IMR-90 (cell line): ENCODE data around the gene NKD1. TPM values are rescaled to one million over a fixed set of nuclear protein-coding genes. Genes with fewer than 3 reads are reported as not detected.

Source experiments
- ATAC-seq: fragments of 200-7000 bp; cut with Tn5 transposase; 2 replicates; pipeline ENCODE4 v1.9.1; 2020; ENCODE audit warnings: low read depth, mild to moderate bottlenecking, moderate library complexity
- BruUV-seq: library from RNA; stranded (reverse); fragments of 400-500 nt; replicated peaks from 2 replicates; lab custom pipeline; 2021; lab: Mats Ljungman, UMichigan
- CTCF ChIA-PET: fragments of 300-600 bp; formaldehyde crosslinking; extraction: SDS; loops from one replicate; lab custom pipeline; 2021; ENCODE audit warnings: antibody characterized with exemption; lab: Yijun Ruan, JAX
- POLR2A ChIA-PET: fragments of 300-600 bp; sonication (Branson Sonifier 250); formaldehyde crosslinking; loops from one replicate; lab custom pipeline; 2022; ENCODE audit warnings: antibody characterized with exemption; ENCODE audit not compliant: unreplicated experiment; lab: Charles Lee
- DNase-seq: peaks from one replicate; pipeline ENCODE4 v3.0.0; 2013
- H2AFZ ChIP-seq: replicated peaks from 2 replicates; pipeline ENCODE3; 2013; ENCODE audit warnings: low read length, mild to moderate bottlenecking; ENCODE audit not compliant: poor library complexity
- H2AK5ac ChIP-seq: 2 replicates; pipeline ENCODE4 v1.6.1; 2013; ENCODE audit warnings: low read depth, low read length, inconsistent platforms
- H2AK9ac ChIP-seq: replicated peaks from 2 replicates; pipeline ENCODE3; 2013; ENCODE audit warnings: mild to moderate bottlenecking, low read depth, low read length, moderate library complexity; ENCODE audit not compliant: poor library complexity
- H2BK120ac ChIP-seq: 2 replicates; pipeline ENCODE4 v1.6.1; 2013; ENCODE audit warnings: low read depth, low read length, inconsistent platforms
- H2BK15ac ChIP-seq: 3 replicates; pipeline ENCODE4 v1.6.1; 2013; ENCODE audit warnings: low read depth, low read length, inconsistent platforms
- H2BK20ac ChIP-seq: 2 replicates; pipeline ENCODE4 v1.6.1; 2013; ENCODE audit warnings: low read depth, mild to moderate bottlenecking, inconsistent platforms, low read length, moderate library complexity
- H2BK5ac ChIP-seq: 2 replicates; pipeline ENCODE4 v1.6.1; 2013; ENCODE audit warnings: mild to moderate bottlenecking, low read depth, low read length, inconsistent platforms; ENCODE audit not compliant: poor library complexity, severe bottlenecking
- H3K14ac ChIP-seq: replicated peaks from 2 replicates; pipeline ENCODE4 v1.6.1; 2013; ENCODE audit warnings: low read depth, low read length, inconsistent platforms
- H3K18ac ChIP-seq: 2 replicates; pipeline ENCODE4 v1.6.1; 2013; ENCODE audit warnings: low read depth, low read length, control low read depth
- H3K23ac ChIP-seq: 2 replicates; pipeline ENCODE4 v1.6.1; 2013; ENCODE audit warnings: low read depth, low read length, inconsistent platforms
- H3K27ac ChIP-seq: 2 replicates; pipeline ENCODE4 v1.5.1; 2013; ENCODE audit warnings: mild to moderate bottlenecking, control low read depth, low read length; ENCODE audit not compliant: insufficient read depth
- H3K27me3 ChIP-seq: 2 replicates; pipeline ENCODE4 v1.6.1; 2013; ENCODE audit warnings: low read length; ENCODE audit not compliant: control insufficient read depth, insufficient read depth
- H3K36me3 ChIP-seq: 2 replicates; pipeline ENCODE4 v1.6.1; 2013; ENCODE audit warnings: low read length, mixed read lengths; ENCODE audit not compliant: control insufficient read depth, insufficient read depth
- H3K4ac ChIP-seq: 2 replicates; pipeline ENCODE4 v1.6.1; 2013; ENCODE audit warnings: low read depth, low read length, inconsistent platforms
- H3K4me1 ChIP-seq: 2 replicates; pipeline ENCODE4 v1.6.1; 2013; ENCODE audit warnings: low read length, mixed read lengths; ENCODE audit not compliant: control insufficient read depth, insufficient read depth
- H3K4me2 ChIP-seq: 2 replicates; pipeline ENCODE4 v1.6.1; 2013; ENCODE audit warnings: low read depth, mild to moderate bottlenecking, control low read depth, low read length, moderate library complexity
- H3K4me3 ChIP-seq: 2 replicates; pipeline ENCODE4 v1.5.1; 2013; ENCODE audit warnings: low read depth, mild to moderate bottlenecking, control low read depth, low read length, moderate library complexity; ENCODE audit not compliant: insufficient read depth
- H3K56ac ChIP-seq: 2 replicates; pipeline ENCODE4 v1.6.1; 2013; ENCODE audit warnings: low read length, inconsistent platforms; ENCODE audit not compliant: insufficient read depth; ENCODE audit errors: extremely low read depth
- H3K79me1 ChIP-seq, 2 experiments: 2 replicates each; pipeline ENCODE4 v1.6.1; 2013; ENCODE audit warnings: low read length in 2 of 2, inconsistent platforms in 1 of 2, low read depth in 1 of 2
- H3K9ac ChIP-seq: 2 replicates; pipeline ENCODE4 v1.6.1; 2013; ENCODE audit warnings: low read depth, low read length, control low read depth
- H3K9me1 ChIP-seq: 2 replicates; pipeline ENCODE4 v1.6.1; 2013; ENCODE audit warnings: low read length, inconsistent platforms; ENCODE audit not compliant: insufficient read depth
- H3K9me3 ChIP-seq: 2 replicates; pipeline ENCODE4 v1.6.1; 2013; ENCODE audit warnings: low read length; ENCODE audit not compliant: control insufficient read depth, insufficient read depth
- H4K20me1 ChIP-seq: 2 replicates; pipeline ENCODE4 v1.6.1; 2013; ENCODE audit warnings: low read length, inconsistent platforms; ENCODE audit not compliant: insufficient read depth
- H4K5ac ChIP-seq: 2 replicates; pipeline ENCODE4 v1.6.1; 2013; ENCODE audit warnings: mild to moderate bottlenecking, low read depth, low read length, control low read depth
- H4K8ac ChIP-seq, 2 experiments: 2 replicates each; pipeline ENCODE4 v1.6.1; 2013; ENCODE audit warnings: low read depth in 2 of 2, low read length in 2 of 2, control low read depth in 1 of 2, inconsistent platforms in 1 of 2
- H4K91ac ChIP-seq: 2 replicates; pipeline ENCODE4 v1.6.1; 2013; ENCODE audit warnings: low read depth, low read length, inconsistent platforms; ENCODE audit not compliant: insufficient read depth
- BHLHE40 ChIP-seq: fragments of 150-350 bp; IDR thresholded peaks from 2 replicates; pipeline ENCODE4 v1.6.1; 2016; ENCODE audit warnings: mild to moderate bottlenecking, low read depth, low read length
- CEBPB ChIP-seq: IDR thresholded peaks from 2 replicates; pipeline ENCODE4 v1.6.1; 2012; ENCODE audit warnings: low read depth, low read length, improper control_type of control experiment
- CHD1 ChIP-seq: IDR thresholded peaks from 2 replicates; pipeline ENCODE4 v1.6.1; 2012; ENCODE audit warnings: low read depth, low read length, improper control_type of control experiment
- CTCF ChIP-seq: conservative IDR thresholded peaks from 2 replicates; pipeline ENCODE4 v1.5.1; 2012; ENCODE audit warnings: mild to moderate bottlenecking, low read depth, low read length, improper control_type of control experiment
- FOS ChIP-seq: fragments of 150-350 bp; IDR thresholded peaks from 2 replicates; pipeline ENCODE4 v1.6.1; 2016; ENCODE audit warnings: low read depth, low read length
- MAFK ChIP-seq: IDR thresholded peaks from 2 replicates; pipeline ENCODE4 v1.6.1; 2012; ENCODE audit warnings: low read depth, low read length, improper control_type of control experiment
- MAZ ChIP-seq: IDR thresholded peaks from 2 replicates; pipeline ENCODE4 v1.6.1; 2012; ENCODE audit warnings: low read depth, mild to moderate bottlenecking, low read length, improper control_type of control experiment, moderate library complexity, borderline replicate concordance
- MXI1 ChIP-seq: IDR thresholded peaks from 2 replicates; pipeline ENCODE4 v1.6.1; 2012; ENCODE audit warnings: low read depth, mild to moderate bottlenecking, low read length, moderate library complexity, borderline replicate concordance
- NFE2L2 ChIP-seq: fragments of 150-350 bp; IDR thresholded peaks from 2 replicates; pipeline ENCODE4 v1.6.1; 2016; ENCODE audit warnings: low read depth, mild to moderate bottlenecking, low read length
- POLR2A ChIP-seq: IDR thresholded peaks from 2 replicates; pipeline ENCODE4 v1.6.1; 2012; ENCODE audit warnings: mild to moderate bottlenecking, low read depth, low read length
- RAD21 ChIP-seq: IDR thresholded peaks from 2 replicates; pipeline ENCODE4 v1.6.1; 2012; ENCODE audit warnings: low read length, improper control_type of control experiment
- RCOR1 ChIP-seq: IDR thresholded peaks from 2 replicates; pipeline ENCODE4 v1.6.1; 2012; ENCODE audit warnings: mild to moderate bottlenecking, low read length, improper control_type of control experiment; ENCODE audit not compliant: insufficient replicate concordance
- RFX5 ChIP-seq: IDR thresholded peaks from 2 replicates; pipeline ENCODE4 v1.8.0; 2012; ENCODE audit warnings: low read depth, mild to moderate bottlenecking, low read length, moderate library complexity
- SMC3 ChIP-seq: fragments of 150-350 bp; IDR thresholded peaks from 2 replicates; pipeline ENCODE4 v1.6.1; 2016; ENCODE audit warnings: low read depth, mild to moderate bottlenecking, antibody characterized with exemption, low read length, moderate library complexity
- USF2 ChIP-seq: fragments of 150-350 bp; IDR thresholded peaks from 2 replicates; pipeline ENCODE4 v1.6.1; 2017; ENCODE audit warnings: mild to moderate bottlenecking, antibody characterized with exemption, low read length, low read depth
- WGBS, 2 experiments: methylation state at CpG; one replicate each; pipeline versions ENCODE4 v1.1.5 to v1.1.7; 2013; ENCODE audit warnings: missing lambda C conversion rate in 2 of 2; ENCODE audit not compliant: insufficient read length in 1 of 2; ENCODE audit errors: extremely low coverage in 2 of 2; 5-methylcytosine and 5-hydroxymethylcytosine counted together
- dilution Hi-C: fragments of 300-500 bp; cut with HindIII; formaldehyde crosslinking; loops from one replicate; pipeline ENCODE4 v1.14.3; 2018; ENCODE audit warnings: low sequenced_read_pairs; ENCODE audit not compliant: unreplicated experiment
- in situ Hi-C: fragments of 300-500 bp; cut with MboI; formaldehyde crosslinking; loops from 3 replicates; pipeline ENCODE4 v1.14.3; 2019; ENCODE audit warnings: low sequenced_read_pairs, inconsistent platforms, mixed read lengths
- intact Hi-C: fragments of 100-400 bp; cut with micrococcal nuclease; formaldehyde crosslinking; loops from 2 replicates; pipeline ENCODE4 v1.10.0; 2022
- polyA plus RNA-seq, 3 experiments: library from polyadenylated mRNA; depleted of rRNA; stranded (reverse); fragments of >200 nt; gene quantifications; 2 replicates each; pipeline ENCODE4 v1.2.3, GENCODE V29; 2012; ENCODE audit warnings: low replicate concordance in 1 of 3
- total RNA-seq: library from RNA; depleted of rRNA; stranded (reverse); fragments of >200 nt; gene quantifications from 2 replicates; pipeline ENCODE4 v1.2.3, GENCODE V29; 2012
- TF ChIP-seq, protein P1 (sequence below): fragments of 150-350 bp; IDR thresholded peaks from 2 replicates; pipeline ENCODE4 v1.6.1; 2016; ENCODE audit warnings: low read depth, mild to moderate bottlenecking, low read length, moderate library complexity, borderline replicate concordance

Gene NKD1
- total and polyA plus RNA-seq, 2 of the 4 experiments (the other 2 are of a cell fraction) = not detected

GRCh38 chr16:50549561-50549915 lies 1.3 kb downstream of the NKD1 start:
- H3K4ac ChIP-seq = no peak overlapping the region
- no peak overlapping the region for H4K91ac ChIP-seq
- peaks cover 2% of the 10 kb centered on the region; the same call in 1 of the 2 replicates for H3K4me1 ChIP-seq
- H2BK5ac ChIP-seq = no peak overlapping the region
- no peak overlapping the region for H3K27ac ChIP-seq
- no peak overlapping the region for H2AFZ ChIP-seq
- CTCF ChIA-PET = no interaction called here
- no peak overlapping the region for H2BK120ac ChIP-seq
- H3K4me3 ChIP-seq = no peak overlapping the region
- TF ChIP-seq SMC3 = no peak
- TF ChIP-seq CTCF = no peak
- TF ChIP-seq RFX5 = no peak
- no peak for TF ChIP-seq RCOR1
- TF ChIP-seq NFE2L2 = no peak
- TF ChIP-seq MXI1 = no peak
- no peak for TF ChIP-seq RAD21
- TF ChIP-seq FOS = no peak
- no peak for TF ChIP-seq BHLHE40
- TF ChIP-seq MAFK = no peak
- no peak for TF ChIP-seq POLR2A
- TF ChIP-seq USF2 = no peak
- no peak for TF ChIP-seq CHD1
- TF ChIP-seq CEBPB = no peak
- TF ChIP-seq, protein P1, sequence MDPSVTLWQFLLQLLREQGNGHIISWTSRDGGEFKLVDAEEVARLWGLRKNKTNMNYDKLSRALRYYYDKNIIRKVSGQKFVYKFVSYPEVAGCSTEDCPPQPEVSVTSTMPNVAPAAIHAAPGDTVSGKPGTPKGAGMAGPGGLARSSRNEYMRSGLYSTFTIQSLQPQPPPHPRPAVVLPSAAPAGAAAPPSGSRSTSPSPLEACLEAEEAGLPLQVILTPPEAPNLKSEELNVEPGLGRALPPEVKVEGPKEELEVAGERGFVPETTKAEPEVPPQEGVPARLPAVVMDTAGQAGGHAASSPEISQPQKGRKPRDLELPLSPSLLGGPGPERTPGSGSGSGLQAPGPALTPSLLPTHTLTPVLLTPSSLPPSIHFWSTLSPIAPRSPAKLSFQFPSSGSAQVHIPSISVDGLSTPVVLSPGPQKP = no peak
- TF ChIP-seq MAZ = no peak
- H3K9me3 ChIP-seq = peaks cover 2% of the 10 kb centered on the region; the same call in 1 of the 2 replicates
- H2BK20ac ChIP-seq = no peak overlapping the region
- H4K8ac ChIP-seq = no peak overlapping the region
- dilution Hi-C loops = no loop called here
- intact Hi-C loops = loop anchor here (5.0 kb wide), 1 partner anchor 258 kb away; no protein-coding TSS in a partner anchor
- no CpG with 5 or more reads among the region's 7 CpGs for whole genome bisulfite sequencing, 2 experiments
- no peak overlapping the region for H3K14ac ChIP-seq
- H2AK5ac ChIP-seq = no peak overlapping the region
- no peak overlapping the region for H4K5ac ChIP-seq
- H3K23ac ChIP-seq = no peak overlapping the region
- no peak overlapping the region for H2AK9ac ChIP-seq
- H3K27me3 ChIP-seq = peaks cover 62% of the 10 kb centered on the region
- H2BK15ac ChIP-seq = no peak overlapping the region
- H3K18ac ChIP-seq = no peak overlapping the region
- H3K79me1 ChIP-seq = no peaks in the 10 kb centered on the region
- no peak for DNase-seq
- no TSS peak for BruUV-seq
- in situ Hi-C loops = no loop called here
- H3K9ac ChIP-seq = no peak overlapping the region
- no peaks in the 10 kb centered on the region for H3K9me1 ChIP-seq
- ATAC-seq = no peak
- H3K56ac ChIP-seq = no peak overlapping the region
- POLR2A ChIA-PET = no interaction called here
- no peaks in the 10 kb centered on the region for H3K36me3 ChIP-seq
- H3K4me2 ChIP-seq = no peak overlapping the region
- H4K20me1 ChIP-seq = no peaks in the 10 kb centered on the region
